CD14-positive monocyte (primary cell): ENCODE data around the gene VEGFC. TPM values are rescaled to one million over a fixed set of nuclear protein-coding genes. Genes with fewer than 3 reads are reported as not detected.

Experiments
- DNase-seq, 3 donors: peaks; one replicate each; pipeline ENCODE4 v3.0.0-alpha.2; 2011 to 2022
- H2AFZ ChIP-seq: 2 replicates; pipeline ENCODE4 v1.6.0; 2012; ENCODE audit warnings: mild to moderate bottlenecking, low read depth, low read length, inconsistent platforms; ENCODE audit not compliant: insufficient read depth, poor library complexity, severe bottlenecking
- H3K27ac ChIP-seq, 2 donors: 1 replicate in 1 of 2; 2 replicates in 1 of 2; pipeline ENCODE4 v1.5.1; 2012 to 2013; ENCODE audit warnings: low read length in 2 of 2, control low read depth in 1 of 2, inconsistent platforms in 1 of 2, low read depth in 1 of 2, mild to moderate bottlenecking in 1 of 2
- H3K27me3 ChIP-seq, 2 donors: one replicate each; pipeline versions ENCODE4 v1.6.0 to v1.6.1; 2011 to 2013; ENCODE audit warnings: low read length in 2 of 2; ENCODE audit not compliant: control insufficient read depth in 2 of 2, insufficient read depth in 2 of 2
- H3K36me3 ChIP-seq, 2 donors: replicated peaks in 1 of 2; 1 replicate in 1 of 2; 2 replicates in 1 of 2; pipeline versions ENCODE4 v1.5.1 to v1.6.1; 2012 to 2013; ENCODE audit warnings: low read length in 2 of 2, control low read depth in 1 of 2, inconsistent platforms in 1 of 2, mild to moderate bottlenecking in 1 of 2; ENCODE audit not compliant: insufficient read depth in 2 of 2, control insufficient read depth in 1 of 2
- H3K4me1 ChIP-seq, 2 donors: 1 replicate in 1 of 2; 2 replicates in 1 of 2; pipeline versions ENCODE4 v1.5.1 to v1.6.1; 2012 to 2013; ENCODE audit warnings: low read length in 2 of 2, control low read depth in 1 of 2, inconsistent platforms in 1 of 2, mild to moderate bottlenecking in 1 of 2, moderate library complexity in 1 of 2; ENCODE audit not compliant: insufficient read depth in 2 of 2, control insufficient read depth in 1 of 2
- H3K4me2 ChIP-seq: replicated peaks from 2 replicates; pipeline ENCODE3; 2012; ENCODE audit warnings: low read length, moderate library complexity, mild to moderate bottlenecking; ENCODE audit not compliant: poor library complexity, severe bottlenecking; ENCODE audit errors: extremely low read depth
- H3K4me3 ChIP-seq, 3 experiments: fragments of 200-600 bp in 1 of 3; sonication (generic) in 1 of 3; replicated peaks in 1 of 3; 1 replicate in 2 of 3; 2 replicates in 1 of 3; pipeline ENCODE4 v1.5.1; 2011 to 2013; ENCODE audit warnings: low read length in 3 of 3, mild to moderate bottlenecking in 3 of 3, control low read depth in 2 of 3, low read depth in 2 of 3, inconsistent platforms in 1 of 3, moderate library complexity in 1 of 3
- H3K79me2 ChIP-seq: 2 replicates; pipeline ENCODE4 v1.6.0; 2012; ENCODE audit warnings: mild to moderate bottlenecking, control low read depth, inconsistent platforms, low read length, moderate library complexity; ENCODE audit not compliant: insufficient read depth
- H3K9ac ChIP-seq: 2 replicates; pipeline ENCODE4 v1.6.0; 2017; ENCODE audit warnings: low read length, mild to moderate bottlenecking; ENCODE audit not compliant: insufficient read depth, poor library complexity, severe bottlenecking
- H3K9me3 ChIP-seq, 2 donors: replicated peaks in 1 of 2; 1 replicate in 1 of 2; 2 replicates in 1 of 2; pipeline versions ENCODE4 v1.5.1 to v1.6.1; 2012 to 2013; ENCODE audit warnings: low read length in 2 of 2, control low read depth in 1 of 2; ENCODE audit not compliant: control insufficient read depth in 1 of 2, insufficient read depth in 1 of 2
- H4K20me1 ChIP-seq: 2 replicates; pipeline ENCODE4 v1.6.0; 2012; ENCODE audit warnings: mild to moderate bottlenecking, low read length, control low read depth, moderate library complexity; ENCODE audit not compliant: insufficient read depth
- H3K27ac Mint-ChIP-seq, 7 donors: one replicate each; pipeline ENCODE4 v1.8.0; 2020; ENCODE audit warnings: mild to moderate bottlenecking in 7 of 7, mixed read lengths in 7 of 7, moderate library complexity in 6 of 7, inconsistent platforms in 2 of 7
- H3K27me3 Mint-ChIP-seq, 3 donors: one replicate each; pipeline ENCODE4 v1.8.0; 2021 to 2022; ENCODE audit warnings: low read depth in 3 of 3, mild to moderate bottlenecking in 3 of 3, mixed read lengths in 3 of 3, moderate library complexity in 3 of 3, inconsistent platforms in 1 of 3
- H3K36me3 Mint-ChIP-seq, 2 donors: one replicate each; pipeline ENCODE4 v1.8.0; 2020; ENCODE audit warnings: mixed read lengths in 2 of 2, inconsistent platforms in 1 of 2, mild to moderate bottlenecking in 1 of 2
- H3K4me1 Mint-ChIP-seq: one replicate; pipeline ENCODE4 v1.8.0; 2020; ENCODE audit warnings: mild to moderate bottlenecking, mixed read lengths
- H3K4me3 Mint-ChIP-seq, 2 donors: one replicate each; pipeline ENCODE4 v1.8.0; 2020; ENCODE audit warnings: mild to moderate bottlenecking in 2 of 2, mixed read lengths in 2 of 2, moderate library complexity in 1 of 2
- H3K9me3 Mint-ChIP-seq, 7 donors: one replicate each; pipeline ENCODE4 v1.8.0; 2020 to 2022; ENCODE audit warnings: mixed read lengths in 7 of 7, mild to moderate bottlenecking in 6 of 7, moderate library complexity in 6 of 7, inconsistent platforms in 2 of 7
- WGBS: methylation state at CpG from one replicate; pipeline ENCODE4 v1.1.5; 2013; ENCODE audit warnings: missing lambda C conversion rate; ENCODE audit not compliant: insufficient coverage; 5-methylcytosine and 5-hydroxymethylcytosine counted together
- intact Hi-C, 2 donors: fragments of 100-400 bp; cut with micrococcal nuclease; formaldehyde crosslinking; loops; one replicate each; pipeline versions ENCODE4 v1.15.0 to v1.15.1; 2023
- polyA plus RNA-seq, 3 donors: library from polyadenylated mRNA; depleted of rRNA in 1 of 3; unstranded in 2 of 3; stranded (reverse) in 1 of 3; fragments of 300-500 nt in 2 of 3; fragments of >200 nt in 1 of 3; fragmentation: Illumina TruSeq in 2 of 3; gene quantifications; 1 replicate in 2 of 3; 2 replicates in 1 of 3; pipeline ENCODE4 v1.2.3, GENCODE V29; 2012 to 2021
- TF ChIP-seq, protein P1 (sequence below): fragments of 200-600 bp; IDR thresholded peaks from one replicate; pipeline ENCODE4 v1.8.0; 2022; ENCODE audit warnings: antibody characterized with exemption, mild to moderate bottlenecking

Gene VEGFC
- polyA plus RNA-seq, 3 donors: not detected

DNA sequence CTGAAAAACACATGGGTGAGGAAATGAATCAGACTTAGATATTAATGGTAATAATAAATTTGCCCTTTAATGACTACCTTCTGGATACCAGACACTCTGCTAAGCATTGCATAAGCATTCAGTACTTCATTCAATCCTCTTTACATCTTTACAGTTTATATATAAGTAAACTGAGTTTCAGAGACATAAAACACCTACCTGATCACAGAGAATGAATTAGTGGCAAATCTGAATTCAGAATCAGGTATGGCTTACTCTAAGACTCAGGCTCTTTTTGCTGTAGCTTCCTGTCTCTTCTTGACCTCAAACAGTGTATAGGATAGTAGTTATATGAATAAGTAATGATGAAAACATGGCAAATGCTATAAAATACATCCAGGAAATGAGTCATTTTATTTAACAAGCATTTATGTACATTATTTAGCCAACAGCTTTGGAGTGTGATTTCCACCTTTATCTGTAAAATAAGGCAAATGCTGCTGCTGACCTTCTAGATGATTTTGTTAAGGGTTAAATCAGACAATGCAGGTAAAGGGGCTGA is 83.9 kb downstream of the VEGFC start:
- Mint-ChIP-seq H3K4me1 (no peaks in the 10 kb centered on the region), H3K4me3 (no peak overlapping the region), H3K27ac (no peak overlapping the region), H3K9me3 (peaks cover 0 to 2% (median 0%) of the 10 kb centered on the region in 7 donors), H3K27me3 (no peaks in the 10 kb centered on the region), H3K36me3 (no peaks in the 10 kb centered on the region)
- Histone ChIP-seq H3K9ac (no peak overlapping the region), H3K36me3 (no peaks in the 10 kb centered on the region), H3K9me3 (no peaks in the 10 kb centered on the region), H4K20me1 (no peaks in the 10 kb centered on the region), H3K4me3 (no peak overlapping the region), H3K4me2 (no peak overlapping the region), H3K27ac (no peak overlapping the region), H3K27me3 (no peaks in the 10 kb centered on the region), H3K79me2 (no peaks in the 10 kb centered on the region), H3K4me1 (no peaks in the 10 kb centered on the region), H2AFZ (no peak overlapping the region)
- intact Hi-C loops: no loop called here
- TF ChIP-seq, protein P1, sequence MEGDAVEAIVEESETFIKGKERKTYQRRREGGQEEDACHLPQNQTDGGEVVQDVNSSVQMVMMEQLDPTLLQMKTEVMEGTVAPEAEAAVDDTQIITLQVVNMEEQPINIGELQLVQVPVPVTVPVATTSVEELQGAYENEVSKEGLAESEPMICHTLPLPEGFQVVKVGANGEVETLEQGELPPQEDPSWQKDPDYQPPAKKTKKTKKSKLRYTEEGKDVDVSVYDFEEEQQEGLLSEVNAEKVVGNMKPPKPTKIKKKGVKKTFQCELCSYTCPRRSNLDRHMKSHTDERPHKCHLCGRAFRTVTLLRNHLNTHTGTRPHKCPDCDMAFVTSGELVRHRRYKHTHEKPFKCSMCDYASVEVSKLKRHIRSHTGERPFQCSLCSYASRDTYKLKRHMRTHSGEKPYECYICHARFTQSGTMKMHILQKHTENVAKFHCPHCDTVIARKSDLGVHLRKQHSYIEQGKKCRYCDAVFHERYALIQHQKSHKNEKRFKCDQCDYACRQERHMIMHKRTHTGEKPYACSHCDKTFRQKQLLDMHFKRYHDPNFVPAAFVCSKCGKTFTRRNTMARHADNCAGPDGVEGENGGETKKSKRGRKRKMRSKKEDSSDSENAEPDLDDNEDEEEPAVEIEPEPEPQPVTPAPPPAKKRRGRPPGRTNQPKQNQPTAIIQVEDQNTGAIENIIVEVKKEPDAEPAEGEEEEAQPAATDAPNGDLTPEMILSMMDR: no peak
- no peak for DNase-seq

DNA sequence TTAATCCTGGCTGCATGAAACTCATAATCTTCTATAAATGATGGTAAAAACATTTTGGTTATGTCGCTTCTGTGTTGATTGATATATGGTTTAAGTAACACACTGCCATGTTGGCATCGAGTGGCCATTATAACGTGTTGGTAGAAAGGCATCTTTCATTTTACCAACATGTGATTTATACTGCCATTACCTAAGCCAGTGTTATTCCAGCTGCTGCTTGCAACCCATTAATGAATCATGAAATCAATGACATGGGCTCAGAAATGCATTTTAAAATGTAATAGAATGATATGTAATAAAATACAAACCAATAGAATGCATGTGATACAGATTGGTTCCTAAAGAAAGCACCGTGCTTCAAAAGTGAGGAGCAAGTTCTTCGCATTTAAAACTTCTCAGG is 102.0 kb downstream of the VEGFC start:
- H2AFZ ChIP-seq: no peak overlapping the region
- no peaks in the 10 kb centered on the region for H3K36me3 ChIP-seq
- TF ChIP-seq, protein P1: no peak
- H3K36me3 Mint-ChIP-seq: no peaks in the 10 kb centered on the region
- no peaks in the 10 kb centered on the region for H3K9me3 ChIP-seq
- no peaks in the 10 kb centered on the region for H3K27me3 ChIP-seq
- no peak overlapping the region for H3K27ac ChIP-seq
- H3K4me3 ChIP-seq: no peak overlapping the region
- H3K9ac ChIP-seq: no peak overlapping the region
- DNase-seq: no peak
- H3K4me1 Mint-ChIP-seq: no peaks in the 10 kb centered on the region
- WGBS: no CpG with 5 or more reads among the region's 5 CpGs
- no peaks in the 10 kb centered on the region for H4K20me1 ChIP-seq
- H3K9me3 Mint-ChIP-seq: peaks cover 2 to 12% (median 8%) of the 10 kb centered on the region in 7 donors
- intact Hi-C loops: no loop called here
- no peaks in the 10 kb centered on the region for H3K79me2 ChIP-seq
- no peak overlapping the region for H3K4me3 Mint-ChIP-seq
- no peaks in the 10 kb centered on the region for H3K4me1 ChIP-seq
- no peak overlapping the region for H3K27ac Mint-ChIP-seq
- no peak overlapping the region for H3K4me2 ChIP-seq
- H3K27me3 Mint-ChIP-seq: peaks cover 0 to 2% (median 0%) of the 10 kb centered on the region in 3 donors
